Colonic mucosa (tissue), 4 donors: ENCODE measurements around the gene PDE9A. TPM values are rescaled to one million over a fixed set of nuclear protein-coding genes. Genes with fewer than 3 reads are reported as not detected.

Experiments used
- DNase-seq: peaks from one replicate; pipeline ENCODE4 v3.0.0-alpha.2; 2020
- H3K27ac ChIP-seq: fragments of 200-600 bp; one replicate; pipeline ENCODE4 v1.8.0; 2021
- H3K27me3 ChIP-seq: fragments of 200-600 bp; one replicate; pipeline ENCODE4 v1.8.0; 2021
- H3K36me3 ChIP-seq: fragments of 200-600 bp; one replicate; pipeline ENCODE4 v1.8.0; 2021
- H3K4me1 ChIP-seq: fragments of 200-600 bp; one replicate; pipeline ENCODE4 v1.8.0; 2021; ENCODE audit warnings: mild to moderate bottlenecking
- H3K4me3 ChIP-seq: fragments of 200-600 bp; one replicate; pipeline ENCODE4 v1.8.0; 2021
- H3K9ac ChIP-seq, 2 donors: one replicate each; pipeline ENCODE4 v1.7.0; 2013; ENCODE audit warnings: control low read depth in 2 of 2, low read depth in 2 of 2, low read length in 2 of 2
- H3K9me3 ChIP-seq: fragments of 200-600 bp; one replicate; pipeline ENCODE4 v1.8.0; 2021
- intact Hi-C: fragments of 100-400 bp; cut with DNase I; formaldehyde crosslinking; loops from one replicate; pipeline ENCODE4 v1.14.1; 2022
- total RNA-seq, 2 donors: library from RNA; stranded (reverse); fragmentation: NEBNext Ultra II Directional in 1 of 2; extraction: Animal tissue kit (Norgen Biotek cat#: 25700) in 1 of 2; gene quantifications; one replicate each; pipeline ENCODE4 v1.2.1, GENCODE V29; 2021
- TF ChIP-seq, protein P1 (sequence below): fragments of 200-600 bp; IDR thresholded peaks from one replicate; pipeline ENCODE4 v1.8.0; 2022; ENCODE audit warnings: antibody characterized with exemption, mild to moderate bottlenecking
- donor health status: healthy.
- donor health status: DM: no; HTN: no; CAD: no.
- donor health status: DM: no; HTN: no; CAD: no.

The PDE9A gene
- total RNA-seq, 2 donors from 2014 or later, result 37.5 to 56.0 TPM

DNA sequence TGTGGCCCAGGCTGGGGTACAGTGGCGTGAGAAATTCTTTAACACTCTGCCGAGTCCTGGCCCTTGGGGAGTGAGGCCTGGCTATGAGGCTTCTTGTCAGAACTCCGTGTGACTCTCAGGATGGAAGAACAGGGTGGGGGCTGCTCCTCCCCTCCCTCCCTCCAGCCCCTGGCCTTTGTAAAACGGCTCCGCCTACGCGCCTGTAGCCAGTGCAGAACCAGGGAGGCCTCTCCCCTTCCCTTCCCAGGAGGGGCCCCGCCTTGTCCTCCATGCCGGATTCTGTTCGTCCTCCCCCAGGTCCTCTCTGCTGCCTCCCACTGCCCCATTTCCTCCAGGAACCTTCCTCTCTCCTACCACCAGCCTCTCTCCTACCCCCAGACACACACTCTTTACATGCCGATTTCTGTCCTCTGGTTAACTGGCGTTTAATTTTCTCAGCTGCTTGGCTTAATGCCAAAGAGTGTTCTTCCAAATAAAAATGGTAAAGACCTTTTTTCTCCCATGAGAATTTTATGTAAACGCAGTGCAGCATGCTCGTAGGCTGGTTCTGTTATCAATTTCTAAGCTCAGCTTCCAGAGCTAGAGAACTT lies 21.0 kb downstream of the PDE9A start:
- no peak for DNase-seq
- Histone ChIP-seq H3K4me1 (peaks cover 6% of the 10 kb centered on the region), H3K9me3 (no peaks in the 10 kb centered on the region), H3K9ac (no peak overlapping the region), H3K27me3 (no peaks in the 10 kb centered on the region), H3K36me3 (no peaks in the 10 kb centered on the region), H3K4me3 (no peak overlapping the region), H3K27ac (no peak overlapping the region)
- intact Hi-C loops, result no loop called here
- TF ChIP-seq, protein P1, sequence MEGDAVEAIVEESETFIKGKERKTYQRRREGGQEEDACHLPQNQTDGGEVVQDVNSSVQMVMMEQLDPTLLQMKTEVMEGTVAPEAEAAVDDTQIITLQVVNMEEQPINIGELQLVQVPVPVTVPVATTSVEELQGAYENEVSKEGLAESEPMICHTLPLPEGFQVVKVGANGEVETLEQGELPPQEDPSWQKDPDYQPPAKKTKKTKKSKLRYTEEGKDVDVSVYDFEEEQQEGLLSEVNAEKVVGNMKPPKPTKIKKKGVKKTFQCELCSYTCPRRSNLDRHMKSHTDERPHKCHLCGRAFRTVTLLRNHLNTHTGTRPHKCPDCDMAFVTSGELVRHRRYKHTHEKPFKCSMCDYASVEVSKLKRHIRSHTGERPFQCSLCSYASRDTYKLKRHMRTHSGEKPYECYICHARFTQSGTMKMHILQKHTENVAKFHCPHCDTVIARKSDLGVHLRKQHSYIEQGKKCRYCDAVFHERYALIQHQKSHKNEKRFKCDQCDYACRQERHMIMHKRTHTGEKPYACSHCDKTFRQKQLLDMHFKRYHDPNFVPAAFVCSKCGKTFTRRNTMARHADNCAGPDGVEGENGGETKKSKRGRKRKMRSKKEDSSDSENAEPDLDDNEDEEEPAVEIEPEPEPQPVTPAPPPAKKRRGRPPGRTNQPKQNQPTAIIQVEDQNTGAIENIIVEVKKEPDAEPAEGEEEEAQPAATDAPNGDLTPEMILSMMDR, result no peak

DNA sequence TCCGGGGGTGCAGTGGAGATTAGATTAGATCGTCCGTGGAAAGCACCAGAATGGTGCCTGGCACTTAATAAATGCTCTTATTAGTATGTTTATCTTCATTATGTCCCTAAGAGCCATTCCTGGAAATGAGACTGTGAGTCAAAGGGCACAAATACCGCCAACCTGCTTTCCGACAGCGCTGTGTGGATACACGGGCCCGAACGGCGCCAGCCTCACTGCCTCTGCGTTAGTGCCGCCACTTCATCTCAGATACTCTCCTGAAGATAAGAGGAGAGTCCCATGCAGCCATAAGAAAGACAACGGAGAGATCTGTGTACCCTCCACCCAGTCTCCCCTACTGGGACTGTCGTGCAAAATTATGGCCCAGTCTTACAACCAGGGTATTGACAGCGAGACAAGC lies 22.0 kb downstream of the PDE9A start:
- no peak overlapping the region for H3K9ac ChIP-seq
- no peaks in the 10 kb centered on the region for H3K27me3 ChIP-seq
- intact Hi-C loops, result no loop called here
- no peak for DNase-seq
- H3K4me1 ChIP-seq, result peaks cover 6% of the 10 kb centered on the region
- no peak overlapping the region for H3K4me3 ChIP-seq
- no peaks in the 10 kb centered on the region for H3K36me3 ChIP-seq
- no peak overlapping the region for H3K27ac ChIP-seq
- TF ChIP-seq, protein P1, result no peak
- no peaks in the 10 kb centered on the region for H3K9me3 ChIP-seq

DNA sequence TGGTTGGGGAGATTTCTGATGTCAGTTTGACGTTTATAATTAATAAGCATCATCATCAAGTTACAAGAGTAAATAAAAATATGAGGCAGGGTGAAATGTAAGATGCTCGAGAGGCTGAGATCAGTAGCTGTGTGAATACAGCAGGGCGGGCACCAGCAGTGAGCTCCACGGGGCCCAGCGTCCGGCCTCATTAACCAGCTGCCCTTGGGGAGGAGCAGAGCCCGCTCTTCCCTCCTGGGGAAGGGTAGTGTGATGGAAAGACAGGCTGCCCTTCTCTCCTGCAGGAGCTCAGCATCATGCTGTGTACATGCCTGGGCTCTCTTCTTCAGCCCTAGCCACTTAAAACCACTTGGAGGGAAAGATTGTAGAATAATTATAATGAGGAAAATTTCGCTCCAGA lies 23.4 kb downstream of the PDE9A start:
- no peak overlapping the region for H3K9ac ChIP-seq
- H3K9me3 ChIP-seq, result no peaks in the 10 kb centered on the region
- no peak for DNase-seq
- TF ChIP-seq, protein P1, result no peak
- no peak overlapping the region for H3K4me3 ChIP-seq
- intact Hi-C loops, result no loop called here
- no peaks in the 10 kb centered on the region for H3K27me3 ChIP-seq
- H3K4me1 ChIP-seq, result peaks cover under 1% of the 10 kb centered on the region
- no peak overlapping the region for H3K27ac ChIP-seq
- no peaks in the 10 kb centered on the region for H3K36me3 ChIP-seq

DNA sequence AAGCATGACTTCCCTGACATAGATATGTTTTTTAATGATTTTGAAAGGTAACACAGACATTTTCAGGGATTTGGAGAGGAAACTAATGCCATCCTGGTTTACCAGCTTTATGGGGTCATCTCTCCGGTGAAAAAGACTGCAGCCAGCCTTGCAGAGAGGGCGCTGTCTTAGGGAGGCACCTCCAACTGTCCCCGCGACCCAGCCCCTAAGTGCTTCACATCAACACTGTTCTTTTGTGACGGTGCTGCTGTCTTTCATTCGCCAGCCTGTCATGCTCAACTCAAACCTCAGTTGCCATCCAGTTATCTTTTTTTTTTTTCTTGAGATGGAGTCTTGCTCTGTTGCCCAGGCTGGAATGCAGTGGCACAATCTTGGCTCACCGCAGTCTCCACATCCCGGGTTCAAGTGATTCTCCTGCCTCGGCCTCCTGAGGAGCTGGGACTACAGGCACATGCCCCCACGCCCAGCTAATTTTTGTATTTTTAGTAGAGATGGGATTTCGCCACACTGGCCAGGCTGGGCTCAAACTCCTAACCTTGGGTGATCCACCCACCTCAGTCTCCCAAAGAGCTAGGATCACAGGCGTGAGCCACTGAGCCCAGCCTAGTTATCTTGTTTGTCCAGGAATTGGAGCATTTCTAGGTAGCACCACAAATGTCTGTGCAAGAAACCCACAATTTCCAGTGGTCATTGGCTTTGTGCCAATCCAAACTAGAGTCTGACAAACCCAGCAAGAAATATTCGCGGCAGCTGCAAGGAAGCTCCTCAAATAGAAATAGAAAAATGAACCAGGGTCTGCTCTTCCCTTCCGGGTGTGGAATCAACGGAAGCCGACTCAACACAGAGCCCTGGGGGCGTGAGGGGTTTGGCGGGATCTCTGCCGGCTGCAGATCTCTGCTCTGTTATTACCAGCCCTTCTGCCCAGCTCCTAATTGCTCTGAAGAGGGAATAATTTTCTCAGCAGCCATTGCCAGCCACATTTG lies 24.2 kb downstream of the PDE9A start:
- TF ChIP-seq, protein P1, result no peak
- H3K9ac ChIP-seq, result no peak overlapping the region
- H3K27me3 ChIP-seq, result no peaks in the 10 kb centered on the region
- H3K36me3 ChIP-seq, result no peaks in the 10 kb centered on the region
- intact Hi-C loops, result no loop called here
- no peak overlapping the region for H3K4me3 ChIP-seq
- DNase-seq, result no peak
- H3K27ac ChIP-seq, result no peak overlapping the region
- no peaks in the 10 kb centered on the region for H3K9me3 ChIP-seq
- no peaks in the 10 kb centered on the region for H3K4me1 ChIP-seq

DNA sequence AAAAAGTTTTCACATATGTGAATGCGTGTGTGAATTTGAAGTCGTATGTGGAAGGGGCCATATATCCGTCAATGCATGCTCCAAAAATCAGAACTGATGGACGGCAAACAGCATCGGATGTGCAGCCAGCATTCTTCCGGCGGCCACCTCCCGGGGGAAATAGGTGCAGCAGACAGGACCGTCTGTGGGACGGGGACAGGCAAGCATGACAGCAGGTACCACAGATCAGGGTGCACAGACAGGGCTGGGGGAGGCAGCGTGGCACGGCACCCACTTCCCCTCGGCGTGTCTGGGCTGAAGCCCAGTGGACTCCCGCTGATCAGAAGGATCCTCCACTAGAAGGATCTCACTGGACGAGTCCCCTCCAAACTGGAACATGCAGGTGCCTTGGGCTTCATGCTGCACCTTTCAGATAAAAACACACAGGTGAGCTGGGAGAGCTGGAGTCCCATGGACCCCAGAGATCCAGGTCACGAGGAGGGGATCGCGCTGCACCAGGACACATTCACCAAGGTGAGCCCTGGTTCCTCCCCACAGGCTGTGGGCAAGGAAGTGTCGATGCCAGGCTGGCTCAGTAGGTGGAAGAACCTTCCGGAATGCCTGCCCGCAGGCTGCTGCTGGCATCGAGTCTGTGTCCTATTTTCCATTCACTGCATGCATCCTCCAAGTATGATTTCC lies 25.3 kb downstream of the PDE9A start:
- Histone ChIP-seq H3K4me3 (no peak overlapping the region), H3K9ac (no peak overlapping the region), H3K27ac (no peak overlapping the region), H3K27me3 (no peaks in the 10 kb centered on the region), H3K4me1 (no peaks in the 10 kb centered on the region), H3K36me3 (no peaks in the 10 kb centered on the region), H3K9me3 (no peaks in the 10 kb centered on the region)
- no peak for DNase-seq
- intact Hi-C loops, result no loop called here
- TF ChIP-seq, protein P1, result no peak
